BLaER1 (cell line): ENCODE measurements around the gene TBC1D26.
"Not testable (repeated sequence)": the region's sequence is repeated elsewhere in the genome, so short reads cannot be mapped to it uniquely, and the experiment has no call there.

Experiments used
- H3K27ac ChIP-seq: shearing (Covaris generic); formaldehyde crosslinking; 2 replicates; pipeline ENCODE4 v1.8.1; 2022
- H3K27me3 ChIP-seq: shearing (Covaris generic); formaldehyde crosslinking; 2 replicates; pipeline ENCODE4 v1.8.1; 2022
- H3K36me3 ChIP-seq: shearing (Covaris generic); formaldehyde crosslinking; 2 replicates; pipeline ENCODE4 v1.8.1; 2022
- H3K4me1 ChIP-seq: shearing (Covaris generic); formaldehyde crosslinking; 2 replicates; pipeline ENCODE4 v1.8.1; 2022
- H3K4me2 ChIP-seq: shearing (Covaris generic); formaldehyde crosslinking; 2 replicates; pipeline ENCODE4 v1.8.1; 2022
- H3K4me3 ChIP-seq: shearing (Covaris generic); formaldehyde crosslinking; 2 replicates; pipeline ENCODE4 v1.8.1; 2022
- H3K9ac ChIP-seq: shearing (Covaris generic); formaldehyde crosslinking; 2 replicates; pipeline ENCODE4 v1.8.1; 2022
- H3K9me3 ChIP-seq: shearing (Covaris generic); formaldehyde crosslinking; 2 replicates; pipeline ENCODE4 v1.8.1; 2022
- H4K20me1 ChIP-seq: shearing (Covaris generic); formaldehyde crosslinking; 2 replicates; pipeline ENCODE4 v1.8.1; 2022

TBC1D26 gene

DNA sequence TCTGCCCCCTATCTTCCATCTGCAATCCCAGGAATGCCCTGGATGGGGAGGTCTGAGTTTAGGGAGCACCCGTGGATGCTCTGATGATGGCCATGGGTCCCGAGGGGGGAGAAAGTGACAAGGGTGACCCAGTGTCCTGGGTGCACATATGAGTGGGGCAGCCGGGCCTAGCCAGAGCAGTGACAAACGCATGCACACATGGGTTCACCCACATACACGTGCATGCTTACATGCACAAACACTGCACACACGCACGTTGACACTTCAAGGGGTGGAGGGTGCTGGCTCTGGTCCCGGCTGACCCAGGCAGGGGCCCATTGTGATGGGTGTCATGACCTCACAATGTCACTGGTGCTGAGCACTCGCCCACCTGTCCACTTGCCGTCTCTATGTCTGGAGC lies at the start of gene TBC1D26:
TBC1D26 (plus strand) TSS at position 384 of the 400 bp plus-strand sequence. CDS start 3,066 bp downstream, outside the sequence.
- H3K9me3 ChIP-seq, H3K4me2 ChIP-seq, H3K9ac ChIP-seq, H4K20me1 ChIP-seq, H3K36me3 ChIP-seq, H3K27me3 ChIP-seq, H3K4me3 ChIP-seq, H3K27ac ChIP-seq, H3K4me1 ChIP-seq: not testable (repeated sequence)

DNA sequence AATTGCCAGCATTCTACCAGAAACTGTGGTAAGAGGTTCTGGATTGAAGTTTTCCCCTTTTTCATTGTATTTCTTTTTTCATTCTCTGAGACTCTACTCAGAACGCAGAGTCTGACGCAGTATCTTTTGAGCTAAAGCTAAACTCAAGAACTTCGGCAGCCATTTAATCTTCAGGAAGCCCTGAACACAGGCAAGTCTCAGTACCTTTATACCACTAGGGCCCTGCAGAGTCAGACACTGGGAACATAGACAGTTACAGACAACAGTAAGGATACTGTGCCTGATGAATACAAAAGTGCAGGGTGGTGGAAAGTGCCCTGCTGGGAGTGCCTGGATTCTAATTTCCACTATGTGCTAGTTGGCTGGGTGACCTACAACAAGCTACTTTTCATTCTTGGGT lies 48.9 kb upstream of the TBC1D26 start:
- H3K4me3 ChIP-seq, H3K36me3 ChIP-seq, H3K27me3 ChIP-seq, H3K9ac ChIP-seq, H3K4me1 ChIP-seq, H4K20me1 ChIP-seq, H3K9me3 ChIP-seq, H3K27ac ChIP-seq: not testable (repeated sequence)
- peak overlapping the region; percentile 70 for H3K4me2 ChIP-seq

DNA sequence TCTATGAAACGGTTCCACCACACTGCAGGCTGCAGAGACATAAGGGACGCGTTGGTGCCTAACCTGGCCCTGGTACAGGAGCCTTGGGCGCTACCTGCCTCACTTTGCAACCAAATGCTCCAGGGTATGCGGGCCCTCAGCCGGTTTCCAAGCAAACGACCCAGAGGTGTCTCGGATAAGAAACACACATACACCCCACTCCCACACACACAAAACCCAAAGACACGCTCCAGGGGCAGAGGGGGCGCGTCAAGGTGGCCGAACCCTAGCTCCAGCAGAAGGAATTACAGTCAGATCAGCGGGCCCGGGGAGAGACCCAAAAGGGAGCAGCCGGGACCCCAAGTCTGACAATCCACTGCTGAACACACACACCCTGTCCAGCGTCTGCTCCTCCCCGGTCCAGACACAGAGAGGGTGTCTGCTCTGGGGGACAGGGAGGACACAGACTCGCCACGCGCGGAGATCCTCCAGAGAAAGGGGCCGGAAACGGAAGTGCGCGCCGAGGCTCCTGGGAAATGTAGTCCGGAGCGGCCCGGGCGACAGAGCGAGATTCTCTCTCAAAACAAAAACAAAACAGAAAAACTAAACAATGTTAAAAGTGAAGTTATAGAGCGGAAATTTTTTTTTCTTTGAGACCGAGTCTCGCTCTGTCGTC lies 48.1 kb upstream of the TBC1D26 start, which contains the start of gene TRIM16:
TRIM16 (minus strand) TSS at position 488 of the 655 bp plus-strand sequence. CDS start 32,702 bp downstream, outside the sequence.
- H4K20me1 ChIP-seq, H3K9me3 ChIP-seq, H3K36me3 ChIP-seq, H3K4me1 ChIP-seq, H3K27me3 ChIP-seq: not testable (repeated sequence)
- peak within 1 kb of the TSS; percentile 67 for H3K27ac ChIP-seq
- peak within 1 kb of the TSS; percentile 70 for H3K4me3 ChIP-seq
- peak within 1 kb of the TSS; percentile 79 for H3K9ac ChIP-seq
- H3K4me2 ChIP-seq, result peak within 1 kb of the TSS; percentile 70

DNA sequence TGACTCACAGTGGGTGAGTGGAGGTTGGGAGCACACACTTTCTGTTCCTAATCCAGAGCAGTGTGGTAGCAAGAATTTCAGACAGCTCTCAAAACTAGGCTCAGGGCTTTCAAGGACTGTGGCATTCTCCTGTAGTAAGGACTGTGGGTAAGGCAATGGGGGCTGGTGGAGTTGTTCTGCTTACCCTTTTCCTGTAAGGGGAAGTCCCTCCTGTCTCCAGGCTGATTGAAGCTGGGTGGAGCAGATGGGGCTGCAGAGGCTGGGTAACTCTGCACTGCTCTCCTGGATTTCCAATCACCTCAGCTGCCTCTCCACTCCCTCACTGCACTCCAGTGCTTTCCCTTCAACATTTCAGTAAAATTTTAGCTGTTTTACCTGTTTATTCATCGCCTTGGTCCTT lies 44.6 kb upstream of the TBC1D26 start:
- not testable (repeated sequence) for H3K4me3 ChIP-seq, H3K36me3 ChIP-seq, H3K27ac ChIP-seq, H3K4me2 ChIP-seq, H4K20me1 ChIP-seq, H3K27me3 ChIP-seq, H3K4me1 ChIP-seq, H3K9ac ChIP-seq, H3K9me3 ChIP-seq

DNA sequence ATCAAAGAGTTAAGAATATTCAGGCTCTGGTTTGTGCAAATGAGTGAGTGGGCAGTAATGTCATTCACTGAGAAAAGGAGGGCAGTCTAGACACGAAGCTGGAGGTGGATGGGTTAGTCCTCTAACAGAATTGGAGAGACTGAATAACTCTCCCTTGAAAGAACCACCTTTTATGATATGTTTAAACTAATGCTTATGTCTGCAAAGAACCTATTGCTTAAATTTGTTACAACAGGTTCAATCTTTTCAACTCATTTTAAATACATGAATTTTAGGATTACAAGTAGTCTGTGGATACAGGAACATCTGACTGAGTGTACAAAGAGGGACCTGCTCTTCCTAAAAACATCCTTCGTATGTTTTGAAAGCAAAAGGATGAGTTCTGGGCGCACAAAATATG lies 33.1 kb upstream of the TBC1D26 start:
- peak overlapping the region; percentile 70 for H3K4me3 ChIP-seq
- H3K4me1 ChIP-seq, H4K20me1 ChIP-seq, H3K27me3 ChIP-seq: not testable (repeated sequence)
- peak overlapping the region; percentile 80 for H3K9ac ChIP-seq
- H3K36me3 ChIP-seq, result peaks cover 21% of the 10 kb centered on the region
- H3K4me2 ChIP-seq, result peak overlapping the region; percentile 66
- H3K9me3 ChIP-seq, result peaks cover 19% of the 10 kb centered on the region
- H3K27ac ChIP-seq, result peak overlapping the region; percentile 51; the same call in 1 of the 2 replicates

DNA sequence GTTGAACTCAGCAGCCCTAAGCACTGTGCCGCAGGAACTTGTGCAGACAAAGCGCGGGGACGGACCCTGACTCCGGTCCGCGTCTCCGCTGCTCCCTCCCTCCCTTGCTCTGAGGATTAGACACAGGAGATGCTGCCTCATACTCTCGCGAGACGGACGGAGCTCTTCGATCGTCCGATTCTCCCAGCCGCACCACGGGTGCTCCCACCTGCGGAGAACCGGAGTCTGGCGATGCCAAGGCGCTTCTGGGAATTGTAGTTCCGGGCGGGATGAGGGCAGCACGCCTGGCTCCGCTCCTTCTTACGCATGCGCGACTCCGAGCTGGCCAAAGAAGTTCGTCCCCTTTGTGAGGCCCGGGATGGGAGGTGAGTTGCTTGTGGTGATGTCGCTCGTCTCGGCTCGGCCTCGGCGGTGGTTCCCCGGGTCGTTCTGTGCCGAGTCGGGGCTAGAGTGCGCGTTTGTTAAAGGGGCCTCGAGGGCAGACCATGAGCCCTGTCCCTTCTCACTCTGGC lies 32.6 kb upstream of the TBC1D26 start, which contains the start of gene ZNF286A:
ZNF286A (plus strand) TSS at position 340 of the 512 bp plus-strand sequence. CDS start 578 bp downstream, outside the sequence.
- Histone ChIP-seq H3K4me2 (peak within 1 kb of the TSS; percentile 66), H3K9me3 (peaks cover 24% of the 10 kb centered on the region), H3K36me3 (peaks cover 26% of the 10 kb centered on the region), H3K9ac (peak within 1 kb of the TSS; percentile 80), H3K27ac (peak within 1 kb of the TSS; percentile 72; the same call in 1 of the 2 replicates), H3K4me3 (peak within 1 kb of the TSS; percentile 70)
- not testable (repeated sequence) for H4K20me1 ChIP-seq, H3K4me1 ChIP-seq, H3K27me3 ChIP-seq

DNA sequence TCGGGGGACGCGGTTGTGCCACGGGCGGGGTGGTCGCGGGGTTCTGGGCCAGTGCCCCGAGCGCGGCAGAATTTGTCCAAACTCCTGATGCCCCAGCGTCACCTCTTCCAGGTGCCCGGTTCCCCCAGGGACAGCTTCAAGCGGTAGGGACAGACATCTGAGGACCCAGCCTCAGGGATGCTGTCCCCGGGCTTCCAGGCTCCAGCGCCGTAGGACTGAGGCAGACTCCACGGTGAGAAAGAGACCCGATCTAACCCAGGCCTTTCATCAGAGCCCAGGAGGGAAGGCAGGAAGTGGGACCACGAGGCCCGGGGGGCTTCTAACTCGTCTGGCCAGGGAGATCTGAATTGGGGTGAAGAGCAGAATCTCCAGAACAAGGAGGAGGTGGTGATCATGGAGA lies 32.1 kb upstream of the TBC1D26 start:
- Histone ChIP-seq H3K36me3 (peaks cover 30% of the 10 kb centered on the region), H3K9me3 (peaks cover 28% of the 10 kb centered on the region), H3K4me3 (peak overlapping the region; percentile 70), H3K27ac (peak overlapping the region; percentile 72; the same call in 1 of the 2 replicates), H3K4me2 (0 out of 2 replicates have a peak overlapping the region, but pooled peaks have one; percentile 66), H3K9ac (peak overlapping the region; percentile 80; the same call in 1 of the 2 replicates)
- not testable (repeated sequence) for H3K4me1 ChIP-seq, H3K27me3 ChIP-seq, H4K20me1 ChIP-seq

DNA sequence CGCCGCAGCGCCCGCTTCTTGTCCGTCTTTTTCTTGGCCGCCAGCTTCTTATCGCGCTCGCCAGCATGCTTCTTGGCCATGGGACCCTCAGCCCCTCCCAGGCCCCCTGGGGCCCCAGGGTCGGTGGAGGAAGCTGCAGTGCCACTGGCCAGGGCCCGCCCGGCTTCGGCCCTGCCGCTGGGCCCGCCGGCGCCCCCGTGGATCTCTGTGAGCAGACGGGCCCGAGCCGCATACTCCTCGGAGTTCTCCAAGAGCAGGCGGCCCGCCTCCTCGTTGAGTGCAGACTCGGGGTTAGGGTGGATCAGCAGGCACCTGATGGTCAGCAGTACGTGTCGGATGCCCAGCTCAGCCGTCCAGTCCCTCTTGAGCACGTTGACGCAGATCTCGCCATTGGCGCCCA lies 27.8 kb upstream of the TBC1D26 start:
- not testable (repeated sequence) for H3K27me3 ChIP-seq, H3K4me1 ChIP-seq, H3K27ac ChIP-seq, H3K4me2 ChIP-seq, H3K4me3 ChIP-seq, H3K9ac ChIP-seq, H4K20me1 ChIP-seq
- Histone ChIP-seq H3K36me3 (peaks cover 73% of the 10 kb centered on the region), H3K9me3 (peaks cover 71% of the 10 kb centered on the region)

DNA sequence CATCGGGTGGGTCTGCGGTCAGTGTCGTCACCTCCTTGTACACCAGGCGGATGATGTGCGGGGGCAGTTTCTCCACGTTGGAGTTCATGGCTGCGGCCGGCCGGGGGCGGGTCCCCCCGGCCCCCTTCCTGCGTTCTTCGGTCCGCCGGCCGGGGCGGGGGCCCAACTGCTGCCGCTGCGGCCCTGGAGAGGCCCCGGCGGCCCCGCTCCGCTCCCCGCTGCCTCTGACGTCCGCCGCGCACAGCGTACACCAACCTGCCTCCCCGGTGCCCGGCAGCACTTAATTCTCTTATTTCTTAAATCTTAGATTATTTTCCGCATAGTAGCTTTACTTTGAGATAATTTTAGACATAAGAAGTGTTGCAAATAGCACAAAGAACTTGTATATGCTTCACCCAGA lies 27.3 kb upstream of the TBC1D26 start:
- H3K27me3 ChIP-seq, H3K4me3 ChIP-seq, H3K9ac ChIP-seq, H4K20me1 ChIP-seq, H3K4me2 ChIP-seq, H3K27ac ChIP-seq, H3K4me1 ChIP-seq: not testable (repeated sequence)
- Histone ChIP-seq H3K9me3 (peaks cover 72% of the 10 kb centered on the region), H3K36me3 (peaks cover 74% of the 10 kb centered on the region)

DNA sequence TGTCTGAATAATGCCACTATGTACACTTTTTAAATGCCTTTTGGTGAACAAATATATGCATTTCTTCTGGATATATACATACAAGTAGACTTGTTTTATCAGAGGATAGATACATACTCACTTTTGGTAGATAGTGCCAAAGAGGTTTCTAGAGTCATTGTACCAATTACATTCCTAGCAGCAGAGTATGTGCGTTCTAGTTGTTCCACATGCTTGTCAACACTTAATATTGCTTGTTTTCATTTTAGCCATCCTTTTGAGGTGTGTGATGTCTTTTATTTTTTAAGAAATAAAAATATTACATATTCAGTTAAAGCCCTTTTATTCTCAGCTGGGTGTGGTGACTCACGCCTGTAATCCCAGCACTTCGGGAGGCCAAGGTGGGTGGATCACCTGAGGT lies 23.2 kb upstream of the TBC1D26 start:
- H4K20me1 ChIP-seq, H3K4me2 ChIP-seq, H3K4me1 ChIP-seq, H3K4me3 ChIP-seq, H3K27ac ChIP-seq, H3K27me3 ChIP-seq, H3K9ac ChIP-seq: not testable (repeated sequence)
- H3K9me3 ChIP-seq, result peaks cover 88% of the 10 kb centered on the region
- H3K36me3 ChIP-seq, result peaks cover 79% of the 10 kb centered on the region

DNA sequence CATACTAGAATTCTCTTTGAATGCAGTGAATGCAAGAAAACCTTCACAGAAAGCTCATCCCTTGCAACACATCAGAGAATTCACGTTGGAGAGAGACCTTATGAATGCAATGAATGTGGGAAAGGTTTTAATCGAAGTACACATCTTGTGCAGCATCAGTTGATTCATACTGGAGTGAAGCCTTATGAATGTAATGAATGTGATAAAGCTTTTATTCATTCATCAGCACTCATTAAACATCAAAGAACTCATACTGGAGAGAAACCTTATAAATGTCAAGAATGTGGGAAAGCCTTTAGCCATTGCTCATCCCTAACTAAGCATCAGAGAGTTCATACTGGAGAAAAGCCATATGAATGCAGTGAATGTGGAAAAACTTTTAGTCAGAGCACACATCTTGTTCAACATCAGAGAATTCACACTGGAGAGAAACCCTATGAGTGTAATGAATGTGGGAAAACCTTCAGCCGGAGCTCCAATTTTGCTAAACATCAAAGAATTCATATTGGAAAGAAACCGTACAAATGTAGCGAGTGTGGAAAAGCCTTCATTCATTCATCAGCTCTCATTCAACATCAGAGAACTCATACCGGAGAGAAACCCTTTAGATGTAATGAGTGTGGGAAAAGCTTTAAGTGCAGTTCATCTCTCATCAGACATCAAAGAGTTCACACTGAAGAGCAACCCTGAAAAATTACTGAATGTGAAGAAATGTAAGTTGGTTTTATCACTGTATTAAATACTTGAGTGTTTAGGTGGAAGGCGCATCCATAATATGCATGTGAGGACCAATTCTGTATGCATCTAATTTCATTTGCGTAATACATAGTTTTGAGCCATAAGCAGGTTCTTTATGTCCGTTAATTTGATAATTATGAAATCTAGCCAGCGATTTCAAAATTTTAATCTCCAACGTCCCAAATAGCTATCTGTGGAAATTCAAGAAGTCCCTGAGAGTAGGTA lies 15.2 kb upstream of the TBC1D26 start:
- Histone ChIP-seq H3K9me3 (peaks cover 74% of the 10 kb centered on the region), H3K36me3 (peaks cover 52% of the 10 kb centered on the region), H3K4me3 (0 out of 2 replicates have a peak overlapping the region, but pooled peaks have one; percentile 11)
- H3K27ac ChIP-seq, H3K9ac ChIP-seq, H3K4me1 ChIP-seq, H4K20me1 ChIP-seq, H3K27me3 ChIP-seq, H3K4me2 ChIP-seq: not testable (repeated sequence)

DNA sequence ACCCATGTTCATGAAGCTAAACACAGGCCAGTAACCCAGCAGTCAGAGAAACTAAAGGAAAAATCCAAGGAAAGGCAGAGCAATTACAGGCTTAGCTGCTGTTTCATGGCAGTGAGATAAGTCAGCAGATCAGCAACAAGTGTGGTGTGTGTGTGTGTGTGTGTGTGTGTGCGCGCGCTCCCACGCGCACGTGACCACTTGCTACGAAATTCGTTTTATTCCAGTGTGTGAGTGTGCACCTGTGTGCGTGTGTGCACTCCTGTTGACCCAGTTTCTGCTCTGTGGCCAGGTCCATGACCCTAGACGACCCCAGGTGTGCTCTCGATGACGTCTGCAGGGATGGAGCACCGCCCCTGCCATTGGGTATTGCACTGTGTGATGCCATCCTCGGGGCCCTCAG lies 1.5 kb upstream of the TBC1D26 start:
- H4K20me1 ChIP-seq, H3K4me1 ChIP-seq, H3K27me3 ChIP-seq, H3K9ac ChIP-seq, H3K4me2 ChIP-seq, H3K9me3 ChIP-seq, H3K4me3 ChIP-seq, H3K27ac ChIP-seq, H3K36me3 ChIP-seq: not testable (repeated sequence)

DNA sequence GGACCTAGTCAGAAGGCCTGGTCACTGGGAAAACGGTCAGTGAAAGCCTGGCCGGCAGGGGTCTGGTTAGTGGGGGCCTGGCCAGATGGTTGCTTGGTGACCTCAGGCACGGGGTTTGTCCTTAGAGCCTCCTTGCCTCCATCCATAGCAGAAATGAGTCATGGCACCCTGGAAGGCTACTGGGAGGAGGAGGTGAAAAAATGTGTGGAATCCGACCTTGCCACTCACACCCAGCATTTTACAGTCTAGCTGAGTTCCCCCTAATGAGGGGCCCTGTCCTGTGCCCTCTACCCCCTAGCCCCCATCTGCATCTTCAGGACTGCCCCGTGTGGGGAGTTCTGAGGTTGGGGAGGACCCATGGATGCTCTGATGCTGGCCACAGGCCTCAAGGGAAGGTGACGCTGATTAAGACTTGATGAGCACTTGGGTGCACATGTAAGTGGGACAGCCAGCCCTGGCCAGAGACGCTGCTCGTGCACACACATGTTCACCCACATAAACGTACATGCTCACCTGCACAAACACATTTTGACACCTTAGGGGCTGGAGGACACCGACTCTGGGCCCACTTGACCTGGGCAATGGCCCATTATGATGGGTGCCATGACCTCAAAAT lies 1.2 kb downstream of the TBC1D26 start:
- not testable (repeated sequence) for H3K4me2 ChIP-seq, H3K9ac ChIP-seq, H3K27me3 ChIP-seq, H3K4me1 ChIP-seq, H4K20me1 ChIP-seq, H3K36me3 ChIP-seq, H3K4me3 ChIP-seq, H3K9me3 ChIP-seq, H3K27ac ChIP-seq

DNA sequence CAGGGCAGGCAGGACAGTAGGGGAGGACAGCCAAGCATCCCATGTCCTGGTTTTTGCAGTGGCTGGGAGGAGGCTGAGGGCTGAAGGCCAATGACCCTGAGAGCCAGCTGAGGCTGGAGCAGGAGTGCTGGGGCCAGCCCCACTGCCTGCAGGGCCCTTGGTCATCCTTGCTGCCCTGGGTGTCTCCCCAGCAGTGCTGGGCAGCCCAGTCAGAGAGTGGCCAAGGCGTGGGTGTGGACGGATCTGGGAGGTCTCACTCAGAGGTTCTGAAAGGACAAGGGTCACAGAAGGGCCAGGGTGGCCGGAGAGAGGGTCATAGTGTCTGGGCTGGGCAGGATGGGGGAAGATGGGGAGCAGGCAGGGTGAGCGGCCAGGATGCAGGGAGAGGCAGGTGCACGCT lies 4.5 kb downstream of the TBC1D26 start:
- H3K27me3 ChIP-seq, H3K4me2 ChIP-seq, H3K4me1 ChIP-seq, H4K20me1 ChIP-seq, H3K9me3 ChIP-seq, H3K27ac ChIP-seq, H3K9ac ChIP-seq, H3K36me3 ChIP-seq, H3K4me3 ChIP-seq: not testable (repeated sequence)
